Measurements from ENCODE around the gene RRP7A. TPM values are rescaled to one million over a fixed set of nuclear protein-coding genes. Genes with fewer than 3 reads are reported as not detected.
"Not testable (repeated sequence)": the region's sequence is repeated elsewhere in the genome, so short reads cannot be mapped to it uniquely, and the experiment has no call there.

RRP7A gene
- polyA plus RNA-seq, 4 donors: 7.0 to 38.1 (median 17.7) TPM

- DNase-seq: no peak
- Histone ChIP-seq H3K36me3 (ENCODE audit: control insufficient read depth in 3 of 3, insufficient read depth in 2 of 3, low read depth in 1 of 3, low read length in 3 of 3) (peaks cover 0 to 5% (median 0%) of the 10 kb centered on the region in 3 donors), H3K27ac (ENCODE audit: low read depth in 1 of 3, low read length in 2 of 3) (no peak overlapping the region), H3K9me3 (ENCODE audit: control insufficient read depth in 2 of 2, insufficient read depth in 1 of 2, low read depth in 1 of 2, low read length in 1 of 2) (no peaks in the 10 kb centered on the region), H3K4me3 (ENCODE audit: low read depth in 1 of 3, low read length in 3 of 3) (no peak overlapping the region), H3K4me1 (ENCODE audit: control insufficient read depth in 3 of 3, insufficient read depth in 2 of 3, low read depth in 1 of 3, low read length in 2 of 3) (peaks cover 0 to 8% (median 0%) of the 10 kb centered on the region in 3 donors), H3K27me3 (ENCODE audit: control insufficient read depth in 3 of 3, insufficient read depth in 3 of 3, low read length in 3 of 3) (no peaks in the 10 kb centered on the region)
- no peak for FAIRE-seq
- WGBS, 3 donors: 65 to 75% (median 67%) methylated on average over 5 of the region's 5 CpGs
These were observed 42.3 kb upstream of the RRP7A start for GRCh38 chr22:42561856-42562255.

- Histone ChIP-seq H3K4me1 (ENCODE audit: control insufficient read depth in 3 of 3, insufficient read depth in 2 of 3, low read depth in 1 of 3, low read length in 2 of 3) (peaks cover 0 to 8% (median 0%) of the 10 kb centered on the region in 3 donors), H3K4me3 (ENCODE audit: low read depth in 1 of 3, low read length in 3 of 3) (no peak overlapping the region), H3K36me3 (ENCODE audit: control insufficient read depth in 3 of 3, insufficient read depth in 2 of 3, low read depth in 1 of 3, low read length in 3 of 3) (peaks cover 0 to under 1% (median 0%) of the 10 kb centered on the region in 3 donors), H3K27me3 (ENCODE audit: control insufficient read depth in 3 of 3, insufficient read depth in 3 of 3, low read length in 3 of 3) (no peaks in the 10 kb centered on the region), H3K27ac (ENCODE audit: low read depth in 1 of 3, low read length in 2 of 3) (no peak overlapping the region), H3K9me3 (ENCODE audit: control insufficient read depth in 2 of 2, insufficient read depth in 1 of 2, low read depth in 1 of 2, low read length in 1 of 2) (no peaks in the 10 kb centered on the region)
- FAIRE-seq: no peak
- WGBS, 3 donors: 66 to 73% (median 72%) methylated on average over 7 of the region's 7 CpGs
- peak in 1 of 2 donors; percentile 31 for DNase-seq
These were observed 41.2 kb upstream of the RRP7A start for GRCh38 chr22:42560781-42561180.

GRCh38 chr22:42560381-42560780, 40.8 kb upstream of the RRP7A start:
- H3K27ac ChIP-seq (ENCODE audit: low read depth in 1 of 3, low read length in 2 of 3): no peak overlapping the region
- FAIRE-seq (no peak), DNase-seq (no peak)
- no peak overlapping the region for H3K4me3 ChIP-seq (ENCODE audit: low read depth in 1 of 3, low read length in 3 of 3)
- 74 to 87% (median 78%) methylated on average over 8 of the region's 8 CpGs for WGBS, 3 donors
- no peaks in the 10 kb centered on the region for H3K36me3 ChIP-seq (ENCODE audit: control insufficient read depth in 3 of 3, insufficient read depth in 2 of 3, low read depth in 1 of 3, low read length in 3 of 3)
- no peaks in the 10 kb centered on the region for H3K27me3 ChIP-seq (ENCODE audit: control insufficient read depth in 3 of 3, insufficient read depth in 3 of 3, low read length in 3 of 3)
- H3K4me1 ChIP-seq (ENCODE audit: control insufficient read depth in 3 of 3, insufficient read depth in 2 of 3, low read depth in 1 of 3, low read length in 2 of 3): peaks cover 0 to 8% (median 0%) of the 10 kb centered on the region in 3 donors
- no peaks in the 10 kb centered on the region for H3K9me3 ChIP-seq (ENCODE audit: control insufficient read depth in 2 of 2, insufficient read depth in 1 of 2, low read depth in 1 of 2, low read length in 1 of 2)

- Histone ChIP-seq H3K27ac (ENCODE audit: low read depth in 1 of 3, low read length in 2 of 3) (peak within 1 kb of the TSS in 1 of 3 donors; percentile 32), H3K36me3 (ENCODE audit: control insufficient read depth in 3 of 3, insufficient read depth in 2 of 3, low read depth in 1 of 3, low read length in 3 of 3) (no peaks in the 10 kb centered on the region), H3K4me1 (ENCODE audit: control insufficient read depth in 3 of 3, insufficient read depth in 2 of 3, low read depth in 1 of 3, low read length in 2 of 3) (peaks cover 0 to 7% (median 3%) of the 10 kb centered on the region in 3 donors), H3K9me3 (ENCODE audit: control insufficient read depth in 2 of 2, insufficient read depth in 1 of 2, low read depth in 1 of 2, low read length in 1 of 2) (peaks cover 0 to 16% of the 10 kb centered on the region in 2 donors), H3K27me3 (ENCODE audit: control insufficient read depth in 3 of 3, insufficient read depth in 3 of 3, low read length in 3 of 3) (peaks cover 0 to 13% (median 0%) of the 10 kb centered on the region in 3 donors), H3K4me3 (ENCODE audit: low read depth in 1 of 3, low read length in 3 of 3) (peak within 1 kb of the TSS; percentile 36 to 64 (median 44))
- WGBS, 3 donors: 1 to 2% (median 2%) methylated on average over 41 to 75 of the region's 75 CpGs
- peak; percentile 86 to 95 for DNase-seq
- FAIRE-seq: no peak
These were observed 34.1 kb upstream of the RRP7A start, which contains the start of gene SERHL2 for GRCh38 chr22:42553475-42554361. SERHL2 (plus strand) TSS chr22:42553956; CDS start chr22:42554021, 65 bp downstream.

GRCh38 chr22:42552294-42552647, 32.7 kb upstream of the RRP7A start:
- H3K4me3 ChIP-seq (ENCODE audit: low read depth in 1 of 3, low read length in 3 of 3); DNase-seq; H3K4me1 ChIP-seq (ENCODE audit: control insufficient read depth in 3 of 3, insufficient read depth in 2 of 3, low read depth in 1 of 3, low read length in 2 of 3); FAIRE-seq; H3K27ac ChIP-seq (ENCODE audit: low read depth in 1 of 3, low read length in 2 of 3); H3K36me3 ChIP-seq (ENCODE audit: control insufficient read depth in 3 of 3, insufficient read depth in 2 of 3, low read depth in 1 of 3, low read length in 3 of 3): not testable (repeated sequence)
- 77 to 89% (median 88%) methylated on average over 6 of the region's 6 CpGs for WGBS, 3 donors
- H3K27me3 ChIP-seq (ENCODE audit: control insufficient read depth in 3 of 3, insufficient read depth in 3 of 3, low read length in 3 of 3): peaks cover 0 to 16% (median 0%) of the 10 kb centered on the region in 3 donors
- peaks cover 0 to 16% of the 10 kb centered on the region in 2 donors for H3K9me3 ChIP-seq (ENCODE audit: control insufficient read depth in 2 of 2, insufficient read depth in 1 of 2, low read depth in 1 of 2, low read length in 1 of 2)

GRCh38 chr22:42549331-42550060, 29.9 kb upstream of the RRP7A start:
- FAIRE-seq (no peak), DNase-seq (no peak)
- Histone ChIP-seq H3K27ac (ENCODE audit: low read depth in 1 of 3, low read length in 2 of 3) (no peak overlapping the region), H3K9me3 (ENCODE audit: control insufficient read depth in 2 of 2, insufficient read depth in 1 of 2, low read depth in 1 of 2, low read length in 1 of 2) (peaks cover 0 to 16% of the 10 kb centered on the region in 2 donors), H3K27me3 (ENCODE audit: control insufficient read depth in 3 of 3, insufficient read depth in 3 of 3, low read length in 3 of 3) (peaks cover 0 to 16% (median 0%) of the 10 kb centered on the region in 3 donors), H3K4me3 (ENCODE audit: low read depth in 1 of 3, low read length in 3 of 3) (no peak overlapping the region), H3K36me3 (ENCODE audit: control insufficient read depth in 3 of 3, insufficient read depth in 2 of 3, low read depth in 1 of 3, low read length in 3 of 3) (no peaks in the 10 kb centered on the region), H3K4me1 (ENCODE audit: control insufficient read depth in 3 of 3, insufficient read depth in 2 of 3, low read depth in 1 of 3, low read length in 2 of 3) (peaks cover 0 to 7% (median 3%) of the 10 kb centered on the region in 3 donors)
- WGBS, 3 donors: 73 to 91% (median 83%) methylated on average over 6 to 11 of the region's 11 CpGs

GRCh38 chr22:42548597-42549330, 29.2 kb upstream of the RRP7A start:
- H3K4me1 ChIP-seq (ENCODE audit: control insufficient read depth in 3 of 3, insufficient read depth in 2 of 3, low read depth in 1 of 3, low read length in 2 of 3): peaks cover 0 to 3% (median under 1%) of the 10 kb centered on the region in 3 donors
- peaks cover 0 to 16% (median 0%) of the 10 kb centered on the region in 3 donors for H3K27me3 ChIP-seq (ENCODE audit: control insufficient read depth in 3 of 3, insufficient read depth in 3 of 3, low read length in 3 of 3)
- H3K9me3 ChIP-seq (ENCODE audit: control insufficient read depth in 2 of 2, insufficient read depth in 1 of 2, low read depth in 1 of 2, low read length in 1 of 2): peaks cover 0 to 16% of the 10 kb centered on the region in 2 donors
- no peak overlapping the region for H3K27ac ChIP-seq (ENCODE audit: low read depth in 1 of 3, low read length in 2 of 3)
- WGBS, 3 donors: 81 to 83% (median 81%) methylated on average over 19 of the region's 19 CpGs
- H3K36me3 ChIP-seq (ENCODE audit: control insufficient read depth in 3 of 3, insufficient read depth in 2 of 3, low read depth in 1 of 3, low read length in 3 of 3): no peaks in the 10 kb centered on the region
- no peak overlapping the region for H3K4me3 ChIP-seq (ENCODE audit: low read depth in 1 of 3, low read length in 3 of 3)
- DNase-seq (no peak), FAIRE-seq (no peak)

GRCh38 chr22:42548126-42548525, 28.5 kb upstream of the RRP7A start:
- Histone ChIP-seq H3K9me3 (ENCODE audit: control insufficient read depth in 2 of 2, insufficient read depth in 1 of 2, low read depth in 1 of 2, low read length in 1 of 2) (peaks cover 0 to 16% of the 10 kb centered on the region in 2 donors), H3K27me3 (ENCODE audit: control insufficient read depth in 3 of 3, insufficient read depth in 3 of 3, low read length in 3 of 3) (peaks cover 0 to 16% (median 0%) of the 10 kb centered on the region in 3 donors)
- 53 to 60% (median 53%) methylated on average over 3 to 6 of the region's 6 CpGs for WGBS, 3 donors
- H3K4me1 ChIP-seq (ENCODE audit: control insufficient read depth in 3 of 3, insufficient read depth in 2 of 3, low read depth in 1 of 3, low read length in 2 of 3); H3K36me3 ChIP-seq (ENCODE audit: control insufficient read depth in 3 of 3, insufficient read depth in 2 of 3, low read depth in 1 of 3, low read length in 3 of 3); H3K27ac ChIP-seq (ENCODE audit: low read depth in 1 of 3, low read length in 2 of 3); DNase-seq; FAIRE-seq; H3K4me3 ChIP-seq (ENCODE audit: low read depth in 1 of 3, low read length in 3 of 3): not testable (repeated sequence)

All from small intestine (tissue), 7 donors.